K562 (cell line): ENCODE results near the gene OR52K1.
"Not testable (repeated sequence)": the region's sequence is repeated elsewhere in the genome, so short reads cannot be mapped to it uniquely, and the experiment has no call there.

ENCODE experiments used
- ARNT ChIP-seq, 2 experiments: fragments of 450-650 bp; IDR thresholded peaks; 2 replicates each; pipeline ENCODE4 v1.6.1; 2016; ENCODE audit warnings: mild to moderate bottlenecking in 1 of 2
- CBX3 ChIP-seq, 2 experiments: IDR thresholded peaks; 1 replicate in 1 of 2; 2 replicates in 1 of 2; pipeline ENCODE4 v1.6.1; 2012; ENCODE audit warnings: inconsistent platforms in 2 of 2, low read length in 2 of 2, borderline replicate concordance in 1 of 2, control low read depth in 1 of 2
- CHD2 ChIP-seq: IDR thresholded peaks from 2 replicates; pipeline ENCODE4 v1.6.1; 2011; ENCODE audit warnings: low read depth, low read length
- HMG20A ChIP-seq: fragments of 450-650 bp; formaldehyde crosslinking; conservative IDR thresholded peaks from 2 replicates; pipeline ENCODE4 v1.4.0; 2020; ENCODE audit warnings: mild to moderate bottlenecking, mixed read lengths
- SMC3 ChIP-seq: conservative IDR thresholded peaks from 2 replicates; pipeline ENCODE4 v1.6.1; 2011; ENCODE audit warnings: low read depth, low read length, improper control_type of control experiment; ENCODE audit not compliant: insufficient read depth
- SREBF1 ChIP-seq: fragments of 150-350 bp; IDR thresholded peaks from 2 replicates; pipeline ENCODE4 v1.6.1; 2014; ENCODE audit warnings: antibody characterized with exemption, low read depth, low read length, borderline replicate concordance
- U2AF1 ChIP-seq: fragments of 200-400 bp; formaldehyde crosslinking; optimal IDR thresholded peaks from 2 replicates; pipeline ENCODE3; 2017; ENCODE audit warnings: mild to moderate bottlenecking, low read depth, low read length, moderate library complexity
- TF ChIP-seq, protein P1 (sequence below), 3 experiments: IDR thresholded peaks in 2 of 3; conservative IDR thresholded peaks in 1 of 3; 2 replicates each; pipeline ENCODE4 v1.5.1; 2011 to 2012; ENCODE audit warnings: low read length in 3 of 3, mild to moderate bottlenecking in 3 of 3, control low read depth in 2 of 3, improper control_type of control experiment in 1 of 3, inconsistent platforms in 1 of 3, low read depth in 1 of 3, mixed read lengths in 1 of 3, moderate library complexity in 1 of 3; ENCODE audit not compliant: insufficient read depth in 2 of 3
- TF ChIP-seq, protein P2 (sequence below): sonication (generic); formaldehyde crosslinking; IDR thresholded peaks from 2 replicates; pipeline ENCODE4 v1.8.0; 2022; ENCODE audit warnings: mild to moderate bottlenecking, missing genetic modification reagents, borderline replicate concordance
- TF ChIP-seq, protein P3 (sequence below): fragments of 250-450 bp; sonication (Bioruptor Pico); IDR thresholded peaks from 2 replicates; pipeline ENCODE4 v1.8.0; 2022; ENCODE audit warnings: moderate library complexity, mild to moderate bottlenecking, inconsistent platforms

DNA sequence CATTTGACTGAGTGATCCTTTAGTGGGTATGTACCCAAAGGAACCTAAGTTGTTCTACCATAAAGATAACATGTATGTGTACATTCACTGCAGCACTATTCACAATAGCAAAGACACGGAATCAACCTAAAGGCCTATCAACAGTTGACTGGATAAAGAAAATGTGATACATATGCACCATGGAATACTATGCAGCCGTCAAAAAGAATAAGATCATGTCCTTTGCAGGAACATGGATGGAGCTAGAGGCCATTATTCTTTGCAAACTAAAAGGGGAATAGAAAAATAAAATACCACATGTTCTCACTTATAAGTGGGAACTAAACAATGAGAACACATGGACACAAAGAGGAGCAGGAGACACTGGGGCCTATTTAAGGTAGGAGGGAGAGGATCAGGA lies 9.0 kb downstream of the OR52K1 start:
- TF ChIP-seq SMC3; CHD2; ARNT (IDR thresholded peaks at IDR 0.05); SREBF1; CBX3 (IDR thresholded peaks at IDR 0.05; ENCODE audit: borderline replicate concordance in 1 of 2, low read length in 2 of 2); U2AF1; HMG20A: not testable (repeated sequence)
- TF ChIP-seq, protein P1, sequence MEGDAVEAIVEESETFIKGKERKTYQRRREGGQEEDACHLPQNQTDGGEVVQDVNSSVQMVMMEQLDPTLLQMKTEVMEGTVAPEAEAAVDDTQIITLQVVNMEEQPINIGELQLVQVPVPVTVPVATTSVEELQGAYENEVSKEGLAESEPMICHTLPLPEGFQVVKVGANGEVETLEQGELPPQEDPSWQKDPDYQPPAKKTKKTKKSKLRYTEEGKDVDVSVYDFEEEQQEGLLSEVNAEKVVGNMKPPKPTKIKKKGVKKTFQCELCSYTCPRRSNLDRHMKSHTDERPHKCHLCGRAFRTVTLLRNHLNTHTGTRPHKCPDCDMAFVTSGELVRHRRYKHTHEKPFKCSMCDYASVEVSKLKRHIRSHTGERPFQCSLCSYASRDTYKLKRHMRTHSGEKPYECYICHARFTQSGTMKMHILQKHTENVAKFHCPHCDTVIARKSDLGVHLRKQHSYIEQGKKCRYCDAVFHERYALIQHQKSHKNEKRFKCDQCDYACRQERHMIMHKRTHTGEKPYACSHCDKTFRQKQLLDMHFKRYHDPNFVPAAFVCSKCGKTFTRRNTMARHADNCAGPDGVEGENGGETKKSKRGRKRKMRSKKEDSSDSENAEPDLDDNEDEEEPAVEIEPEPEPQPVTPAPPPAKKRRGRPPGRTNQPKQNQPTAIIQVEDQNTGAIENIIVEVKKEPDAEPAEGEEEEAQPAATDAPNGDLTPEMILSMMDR (IDR thresholded peaks at IDR 0.05 in 2 of 3, conservative IDR thresholded peaks at IDR 0.05 in 1 of 3; ENCODE audit: insufficient read depth in 2 of 3, low read depth in 1 of 3, low read length in 3 of 3), result not testable (repeated sequence)
- TF ChIP-seq, protein P2, sequence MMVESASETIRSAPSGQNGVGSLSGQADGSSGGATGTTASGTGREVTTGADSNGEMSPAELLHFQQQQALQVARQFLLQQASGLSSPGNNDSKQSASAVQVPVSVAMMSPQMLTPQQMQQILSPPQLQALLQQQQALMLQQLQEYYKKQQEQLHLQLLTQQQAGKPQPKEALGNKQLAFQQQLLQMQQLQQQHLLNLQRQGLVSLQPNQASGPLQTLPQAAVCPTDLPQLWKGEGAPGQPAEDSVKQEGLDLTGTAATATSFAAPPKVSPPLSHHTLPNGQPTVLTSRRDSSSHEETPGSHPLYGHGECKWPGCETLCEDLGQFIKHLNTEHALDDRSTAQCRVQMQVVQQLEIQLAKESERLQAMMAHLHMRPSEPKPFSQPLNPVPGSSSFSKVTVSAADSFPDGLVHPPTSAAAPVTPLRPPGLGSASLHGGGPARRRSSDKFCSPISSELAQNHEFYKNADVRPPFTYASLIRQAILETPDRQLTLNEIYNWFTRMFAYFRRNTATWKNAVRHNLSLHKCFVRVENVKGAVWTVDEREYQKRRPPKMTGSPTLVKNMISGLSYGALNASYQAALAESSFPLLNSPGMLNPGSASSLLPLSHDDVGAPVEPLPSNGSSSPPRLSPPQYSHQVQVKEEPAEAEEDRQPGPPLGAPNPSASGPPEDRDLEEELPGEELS, result not testable (repeated sequence)
- TF ChIP-seq, protein P3, sequence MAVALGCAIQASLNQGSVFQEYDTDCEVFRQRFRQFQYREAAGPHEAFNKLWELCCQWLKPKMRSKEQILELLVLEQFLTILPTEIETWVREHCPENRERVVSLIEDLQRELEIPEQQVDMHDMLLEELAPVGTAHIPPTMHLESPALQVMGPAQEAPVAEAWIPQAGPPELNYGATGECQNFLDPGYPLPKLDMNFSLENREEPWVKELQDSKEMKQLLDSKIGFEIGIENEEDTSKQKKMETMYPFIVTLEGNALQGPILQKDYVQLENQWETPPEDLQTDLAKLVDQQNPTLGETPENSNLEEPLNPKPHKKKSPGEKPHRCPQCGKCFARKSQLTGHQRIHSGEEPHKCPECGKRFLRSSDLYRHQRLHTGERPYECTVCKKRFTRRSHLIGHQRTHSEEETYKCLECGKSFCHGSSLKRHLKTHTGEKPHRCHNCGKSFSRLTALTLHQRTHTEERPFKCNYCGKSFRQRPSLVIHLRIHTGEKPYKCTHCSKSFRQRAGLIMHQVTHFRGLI (CRISPR knock-in tag), result not testable (repeated sequence)
